HCT116 (cell line): ENCODE measurements around the gene TCF7L2. TPM values are rescaled to one million over a fixed set of nuclear protein-coding genes. Genes with fewer than 3 reads are reported as not detected.
A peak's percentile ranks its signal among the peaks of the same experiment; 100 is the strongest.

Source experiments
- ATAC-seq: fragments of 200-7000 bp; cut with Tn5 transposase; 2 replicates; pipeline ENCODE4 v1.9.1; 2020; ENCODE audit warnings: mild to moderate bottlenecking, moderate library complexity
- BruUV-seq: library from RNA; stranded (reverse); fragments of 400-500 nt; replicated peaks from 2 replicates; lab custom pipeline; 2021; lab: Mats Ljungman, UMichigan
- CTCF ChIA-PET: fragments of 300-600 bp; sonication (Branson Sonifier 250); formaldehyde crosslinking; loops from one replicate; lab custom pipeline; 2021; ENCODE audit warnings: antibody characterized with exemption; lab: Charles Lee
- POLR2A ChIA-PET: fragments of 300-600, 350-600 bp; sonication (Branson Sonifier 250); formaldehyde crosslinking; loops from one replicate; lab custom pipeline; 2021; ENCODE audit warnings: antibody characterized with exemption; lab: Charles Lee
- RAD21 ChIA-PET, 2 experiments: fragments of 300-600 bp; sonication (Branson Sonifier 250); formaldehyde crosslinking; loops; one replicate each; lab custom pipeline; 2023; ENCODE audit warnings: low total read pairs in 2 of 2; ENCODE audit not compliant: uncharacterized antibody in 2 of 2, unreplicated experiment in 2 of 2, low non-redundant PET in 1 of 2; lab: Charles Lee
- DNase-seq: peaks from one replicate; pipeline ENCODE4 v3.0.0-alpha.2; 2010; ENCODE audit warnings: low read depth, low spot score
- H2AFZ ChIP-seq: fragments of 200-600 bp; shearing (Covaris generic), sonication (generic); 2 replicates; pipeline ENCODE4 v1.6.1; 2017; ENCODE audit warnings: low read depth, mixed run types, mixed read lengths, antibody characterized with exemption, low read length; ENCODE audit not compliant: poor library complexity, severe bottlenecking
- H3K27ac ChIP-seq: 2 replicates; pipeline ENCODE4 v1.5.1; 2012; ENCODE audit warnings: low read depth, low read length
- H3K27me3 ChIP-seq: fragments of 200-600 bp; sonication (generic); 2 replicates; pipeline ENCODE4 v1.6.1; 2016; ENCODE audit warnings: mixed run types, low read length, mixed read lengths; ENCODE audit not compliant: insufficient read depth
- H3K36me3 ChIP-seq, 2 experiments: fragments of 200-500 bp in 1 of 2; fragments of 200-600 bp in 1 of 2; sonication (Bioruptor generic) in 1 of 2; sonication (generic) in 1 of 2; 2 replicates each; pipeline versions ENCODE4 v1.5.1 to v1.6.1; 2014 to 2016; ENCODE audit warnings: low read length in 2 of 2, inconsistent platforms in 1 of 2, mixed read lengths in 1 of 2, mixed run types in 1 of 2; ENCODE audit not compliant: insufficient read depth in 2 of 2, control insufficient read depth in 1 of 2
- H3K4me1 ChIP-seq, 2 experiments: fragments of 200-600 bp in 1 of 2; sonication (generic) in 1 of 2; 2 replicates each; pipeline versions ENCODE4 v1.5.1 to v1.6.1; 2012 to 2017; ENCODE audit warnings: low read length in 2 of 2, inconsistent platforms in 1 of 2, mild to moderate bottlenecking in 1 of 2, mixed read lengths in 1 of 2, mixed run types in 1 of 2, moderate library complexity in 1 of 2; ENCODE audit not compliant: insufficient read depth in 2 of 2, control insufficient read depth in 1 of 2
- H3K4me2 ChIP-seq: fragments of 200-600 bp; sonication (generic); 2 replicates; pipeline ENCODE4 v1.6.1; 2017; ENCODE audit warnings: mixed run types, low read length, mixed read lengths
- H3K4me3 ChIP-seq, 2 experiments: fragments of 200-600 bp in 1 of 2; sonication (generic) in 1 of 2; replicated peaks in 1 of 2; 2 replicates each; pipeline ENCODE4 v1.5.1; 2011 to 2016; ENCODE audit warnings: low read length in 2 of 2, control low read depth in 1 of 2, low read depth in 1 of 2, mild to moderate bottlenecking in 1 of 2, mixed read lengths in 1 of 2, mixed run types in 1 of 2
- H3K79me2 ChIP-seq: fragments of 200-600 bp; sonication (generic); 2 replicates; pipeline ENCODE4 v1.6.1; 2017; ENCODE audit warnings: mild to moderate bottlenecking, mixed run types, low read length, moderate library complexity, mixed read lengths; ENCODE audit not compliant: insufficient read depth
- H3K9ac ChIP-seq: fragments of 200-600 bp; sonication (generic); 2 replicates; pipeline ENCODE4 v1.6.1; 2016; ENCODE audit warnings: low read length, mixed read lengths
- H3K9me2 ChIP-seq: fragments of 200-600 bp; sonication (generic), shearing (Covaris generic); 2 replicates; pipeline ENCODE4 v1.6.1; 2017; ENCODE audit warnings: mixed run types, mild to moderate bottlenecking, moderate library complexity; ENCODE audit not compliant: insufficient read depth
- H3K9me3 ChIP-seq, 2 experiments: fragments of 200-500 bp in 1 of 2; fragments of 200-600 bp in 1 of 2; sonication (Bioruptor generic) in 1 of 2; sonication (generic) in 1 of 2; 2 replicates each; pipeline ENCODE4 v1.6.1; 2014 to 2017; ENCODE audit warnings: low read length in 2 of 2, mixed read lengths in 2 of 2, inconsistent platforms in 1 of 2, low read depth in 1 of 2, mild to moderate bottlenecking in 1 of 2, mixed run types in 1 of 2, moderate library complexity in 1 of 2; ENCODE audit not compliant: control insufficient read depth in 1 of 2, insufficient read depth in 1 of 2
- H4K20me1 ChIP-seq: fragments of 200-600 bp; sonication (generic), shearing (Covaris generic); 2 replicates; pipeline ENCODE4 v1.6.1; 2017; ENCODE audit warnings: mixed run types, mild to moderate bottlenecking, moderate library complexity; ENCODE audit not compliant: insufficient read depth
- CEBPB ChIP-seq: IDR thresholded peaks from 2 replicates; pipeline ENCODE4 v1.6.1; 2012; ENCODE audit warnings: low read depth
- EGR1 ChIP-seq: IDR thresholded peaks from 2 replicates; pipeline ENCODE4 v1.6.1; 2012; ENCODE audit warnings: low read depth
- ELF1 ChIP-seq: IDR thresholded peaks from 2 replicates; pipeline ENCODE4 v1.6.1; 2012; ENCODE audit warnings: low read depth, borderline replicate concordance
- EZH2phosphoT487 ChIP-seq: fragments of 200-600 bp; IDR thresholded peaks from 2 replicates; pipeline ENCODE4 v1.6.1; 2018; ENCODE audit warnings: antibody characterized with exemption, borderline replicate concordance
- FOSL1 ChIP-seq: IDR thresholded peaks from 2 replicates; pipeline ENCODE4 v1.6.1; 2012; ENCODE audit warnings: low read depth
- POLR2A ChIP-seq: IDR thresholded peaks from 2 replicates; pipeline ENCODE4 v1.7.0; 2011; ENCODE audit warnings: borderline replicate concordance; ENCODE audit not compliant: insufficient read depth, insufficient read length; ENCODE audit errors: extremely low read depth
- POLR2AphosphoS5 ChIP-seq: IDR thresholded peaks from 2 replicates; pipeline ENCODE4 v1.6.1; 2011; ENCODE audit warnings: mild to moderate bottlenecking, low read depth, low read length, moderate library complexity
- SRF ChIP-seq: IDR thresholded peaks from 2 replicates; pipeline ENCODE4 v1.6.1; 2012; ENCODE audit warnings: low read depth
- ZBTB33 ChIP-seq: IDR thresholded peaks from 2 replicates; pipeline ENCODE4 v1.6.1; 2011; ENCODE audit warnings: mild to moderate bottlenecking, low read length, moderate library complexity; ENCODE audit not compliant: insufficient replicate concordance; ENCODE audit errors: extremely low read depth
- ZFX ChIP-seq: fragments of 450-650 bp; IDR thresholded peaks from 2 replicates; pipeline ENCODE4 v1.6.1; 2017
- intact Hi-C: fragments of 100-400 bp; cut with micrococcal nuclease; formaldehyde crosslinking; loops from 2 replicates; pipeline ENCODE4 v1.10.0; 2022
- total RNA-seq: library from RNA; stranded (reverse); gene quantifications from one replicate; pipeline ENCODE4 v1.2.1, GENCODE V29; 2021; ENCODE audit not compliant: unreplicated experiment
- TF ChIP-seq, protein P1 (sequence below): IDR thresholded peaks from 2 replicates; pipeline ENCODE4 v1.6.1; 2012

Gene TCF7L2
- total RNA-seq, 1 experiment from 2014 or later: 164 TPM

DNA sequence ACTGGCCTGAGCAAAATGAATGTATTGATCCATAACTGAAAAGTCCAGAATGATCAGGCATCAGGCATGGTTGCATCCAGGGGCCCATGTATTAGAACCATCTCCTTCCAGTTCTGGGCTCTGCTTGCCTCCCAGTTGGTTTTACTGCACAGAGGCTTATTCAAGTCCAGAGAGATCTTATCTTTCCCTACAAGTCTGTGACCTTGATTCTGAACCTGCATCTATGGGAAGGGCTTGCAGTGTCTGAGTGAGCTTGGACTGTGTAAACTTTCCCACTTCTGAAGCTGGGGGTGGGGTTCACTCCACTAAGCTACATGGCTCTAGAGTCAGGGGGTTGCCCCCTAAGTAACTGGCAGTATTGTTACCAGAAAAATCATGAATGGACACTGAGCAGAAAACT is 136.2 kb downstream of the TCF7L2 start:
- no peak for TF ChIP-seq EGR1
- peak; percentile 8; the same call in 1 of the 2 replicates for TF ChIP-seq POLR2AphosphoS5
- no peak overlapping the region for H2AFZ ChIP-seq
- H3K27me3 ChIP-seq: no peaks in the 10 kb centered on the region
- peaks cover 96% of the 10 kb centered on the region for H3K79me2 ChIP-seq
- peak overlapping the region; percentile 92 for H3K27ac ChIP-seq
- H3K4me1 ChIP-seq: peaks cover 83 to 89% of the 10 kb centered on the region in 2 experiments
- no peaks in the 10 kb centered on the region for H3K9me3 ChIP-seq
- CTCF ChIA-PET: interaction anchor here (1.0 to 1.6 kb wide), 3 partner anchors 11 to 16 kb away, joined by 3 to 7 read pairs (median 3); no protein-coding TSS in a partner anchor
- H3K4me2 ChIP-seq: peak overlapping the region; percentile 69
- no TSS peak for BruUV-seq
- intact Hi-C loops: loop anchor here (5.0 kb wide), 1 partner anchor 134 kb away; the partner anchor contains the start of gene TCF7L2
- RAD21 ChIA-PET: no interaction called here
- H3K9me2 ChIP-seq: no peaks in the 10 kb centered on the region
- H4K20me1 ChIP-seq: peaks cover 42% of the 10 kb centered on the region
- POLR2A ChIA-PET: interaction anchor here (5.4 kb wide), 1 partner anchor 12 kb away, joined by 39 read pairs; no protein-coding TSS in a partner anchor
- H3K4me3 ChIP-seq: peak overlapping the region in 1 of 2 experiments; percentile 4; a peak in 2 of 4 replicates
- ATAC-seq (peak; percentile 4; the same call in 1 of the 2 replicates), DNase-seq (no peak)
- H3K9ac ChIP-seq: peak overlapping the region; percentile 55
- H3K36me3 ChIP-seq: peaks cover 0 to 28% of the 10 kb centered on the region in 2 experiments; a peak in 2 of 4 replicates

DNA sequence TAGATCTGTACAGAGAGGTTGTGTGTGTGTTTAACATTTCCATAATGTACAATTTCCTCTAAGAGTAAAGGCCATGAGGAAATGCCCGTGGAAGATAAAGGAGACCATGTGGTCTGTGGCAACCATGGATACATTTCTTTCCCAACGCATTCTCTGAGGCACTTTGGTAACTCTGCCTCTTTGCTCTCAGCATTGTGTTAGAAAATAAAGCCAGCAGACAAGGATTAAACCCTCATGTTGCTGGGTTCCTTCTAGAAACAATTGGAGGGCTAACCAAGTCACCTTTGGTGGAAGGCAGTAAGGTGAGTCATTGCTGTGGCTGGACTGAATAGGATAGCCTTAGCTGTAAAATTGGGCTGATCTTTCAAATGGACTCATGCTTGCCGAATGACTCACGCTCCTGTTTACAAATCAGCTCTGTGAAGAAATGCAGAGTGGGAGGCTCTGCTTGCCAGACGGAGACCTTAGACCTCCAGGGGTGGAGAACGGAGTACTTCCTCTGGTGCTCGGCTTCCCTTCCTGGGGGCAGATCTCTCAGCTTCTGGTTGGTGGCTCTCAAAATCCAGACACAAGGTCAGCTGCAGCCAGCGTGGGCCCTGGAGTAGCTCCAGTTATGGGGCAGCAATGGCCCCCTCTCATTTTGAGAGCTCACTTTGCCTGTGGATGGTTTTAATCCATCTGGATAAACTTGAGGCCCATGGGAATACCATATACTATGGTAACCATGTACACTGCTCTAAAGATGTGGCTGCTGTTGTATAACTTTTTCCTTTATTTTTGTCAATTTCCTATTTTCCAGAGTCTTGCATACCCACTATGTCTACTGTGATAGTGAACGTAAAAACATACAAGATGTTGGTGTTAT is 137.3 kb downstream of the TCF7L2 start:
- Histone ChIP-seq H3K4me3 (peak overlapping the region in 1 of 2 experiments; percentile 30; a peak in 2 of 4 replicates), H3K4me2 (peak overlapping the region; percentile 69), H3K9ac (peak overlapping the region; percentile 55), H3K9me3 (no peaks in the 10 kb centered on the region), H4K20me1 (peaks cover 36% of the 10 kb centered on the region), H3K36me3 (peaks cover 0 to 32% of the 10 kb centered on the region in 2 experiments; a peak in 2 of 4 replicates), H2AFZ (no peak overlapping the region), H3K27ac (peak overlapping the region; percentile 92), H3K4me1 (peaks cover 93 to 95% of the 10 kb centered on the region in 2 experiments), H3K9me2 (no peaks in the 10 kb centered on the region), H3K27me3 (no peaks in the 10 kb centered on the region), H3K79me2 (peaks cover 96% of the 10 kb centered on the region)
- intact Hi-C loops: loop anchor here (1.0 to 5.0 kb wide), 2 partner anchors 135 to 434 kb away; partner anchors contain the start of gene TCF7L2
- ATAC-seq (peak; percentile 92), DNase-seq (peak; percentile 100)
- CTCF ChIA-PET: interaction anchor here (1.3 kb wide), 1 partner anchor 14 kb away, joined by 7 read pairs; no protein-coding TSS in a partner anchor
- RAD21 ChIA-PET: interaction anchor here in 1 of 2 experiments (0.5 to 0.7 kb wide), 3 partner anchors 138 to 467 kb away, joined by 3 read pairs; no protein-coding TSS in a partner anchor
- BruUV-seq: TSS peak; percentile 29
- POLR2A ChIA-PET: interaction anchor here (1.0 to 5.4 kb wide), 5 partner anchors 10 to 570 kb away, joined by 3 to 39 read pairs (median 4); no protein-coding TSS in a partner anchor
- TF ChIP-seq, protein P1, sequence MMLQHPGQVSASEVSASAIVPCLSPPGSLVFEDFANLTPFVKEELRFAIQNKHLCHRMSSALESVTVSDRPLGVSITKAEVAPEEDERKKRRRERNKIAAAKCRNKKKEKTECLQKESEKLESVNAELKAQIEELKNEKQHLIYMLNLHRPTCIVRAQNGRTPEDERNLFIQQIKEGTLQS: no peak
- TF ChIP-seq ZFX: no peak
- TF ChIP-seq SRF: no peak
- TF ChIP-seq EZH2phosphoT487: no peak
- no peak for TF ChIP-seq ELF1
- no peak for TF ChIP-seq FOSL1
- TF ChIP-seq POLR2A: no peak
- peak; percentile 60 for TF ChIP-seq ZBTB33
- TF ChIP-seq EGR1: no peak
- no peak for TF ChIP-seq CEBPB
